Stimulated activated CD4-positive, alpha-beta T cell treated with anti-CD3 and anti-CD28 coated beads, Interleukin-1b, Interleukin-23, amount 100 ng/mL, for 48 hours (primary cell): ENCODE results near the gene PDLIM7.

ENCODE experiments used
- DNase-seq: peaks from one replicate; pipeline ENCODE4 v3.0.0-alpha.2; 2020

PDLIM7 gene

GRCh38 chr5:177524539-177524900 lies 27.1 kb upstream of the PDLIM7 start:
- no peak for DNase-seq

- DNase-seq = no peak
Observed at GRCh38 chr5:177523711-177524538, 26.5 kb upstream of the PDLIM7 start.

- DNase-seq = no peak
Observed at GRCh38 chr5:177520916-177521513, 23.6 kb upstream of the PDLIM7 start.

- no peak for DNase-seq
Observed at GRCh38 chr5:177520271-177520670, 22.9 kb upstream of the PDLIM7 start.

- DNase-seq = no peak
Observed at GRCh38 chr5:177519463-177520235, 22.2 kb upstream of the PDLIM7 start.

- peak; percentile 96 for DNase-seq
Observed at GRCh38 chr5:177516601-177517568, 19.5 kb upstream of the PDLIM7 start, which contains the start of gene DDX41. DDX41 (minus strand) TSS chr5:177516961; CDS start chr5:177516945, 16 bp downstream.

- DNase-seq = no peak
Observed at GRCh38 chr5:177515580-177515979, 18.2 kb upstream of the PDLIM7 start.

- DNase-seq = no peak
Observed at GRCh38 chr5:177514541-177514940, 17.1 kb upstream of the PDLIM7 start.

- DNase-seq = no peak
Observed at GRCh38 chr5:177513500-177513899, 16.1 kb upstream of the PDLIM7 start.

- DNase-seq = no peak
Observed at GRCh38 chr5:177512736-177513380, 15.5 kb upstream of the PDLIM7 start.

- DNase-seq = no peak
Observed at GRCh38 chr5:177511796-177512675, 14.6 kb upstream of the PDLIM7 start.

- no peak for DNase-seq
Observed at GRCh38 chr5:177511181-177511580, 13.8 kb upstream of the PDLIM7 start.

- DNase-seq = no peak
Observed at GRCh38 chr5:177510567-177511053, 13.2 kb upstream of the PDLIM7 start.

GRCh38 chr5:177509991-177510566 lies 12.7 kb upstream of the PDLIM7 start:
- no peak for DNase-seq

GRCh38 chr5:177509381-177509951 lies 12.1 kb upstream of the PDLIM7 start, which contains the start of gene DOK3:
DOK3 (minus strand) TSS chr5:177509826; CDS start chr5:177509540, 286 bp downstream.
- no peak for DNase-seq

- no peak for DNase-seq
Observed at GRCh38 chr5:177508837-177509236, 11.4 kb upstream of the PDLIM7 start.

- DNase-seq = no peak
Observed at GRCh38 chr5:177508221-177508611, 10.8 kb upstream of the PDLIM7 start.

GRCh38 chr5:177507596-177508220 lies 10.3 kb upstream of the PDLIM7 start:
- no peak for DNase-seq

- DNase-seq = no peak
Observed at GRCh38 chr5:177507165-177507564, 9.8 kb upstream of the PDLIM7 start.
